Renal cortex interstitium (tissue), 11 donors: Measurements from ENCODE around the gene IFNA10. TPM values are rescaled to one million over a fixed set of nuclear protein-coding genes. Genes with fewer than 3 reads are reported as not detected.
A peak's percentile ranks its signal among the peaks of the same experiment; 100 is the strongest.
"Not testable (repeated sequence)": the region's sequence is repeated elsewhere in the genome, so short reads cannot be mapped to it uniquely, and the experiment has no call there.

ENCODE experiments used
- DNase-seq, 11 donors: peaks; one replicate each; pipeline ENCODE4 v3.0.0-alpha.2; 2013; ENCODE audit warnings: low read depth in 9 of 11, low spot score in 4 of 11; ENCODE audit errors: extremely low read depth in 1 of 11
- polyA plus RNA-seq, 3 donors: library from polyadenylated mRNA; unstranded; fragments of 120-200 nt; gene quantifications; one replicate each; pipeline ENCODE4 v1.2.1, GENCODE V29; 2013; ENCODE audit not compliant: insufficient read length in 3 of 3

Gene IFNA10
- polyA plus RNA-seq, 3 donors, result not detected

GRCh38 chr9:21205204-21205603 is 1.7 kb downstream of the IFNA10 start:
- no peak for DNase-seq

GRCh38 chr9:21202105-21202504 is 4.8 kb downstream of the IFNA10 start, which contains the start of gene IFNA7:
Gene IFNA7, minus strand, starts transcription at chr9:21202205. Its CDS starts 40 bp downstream, at chr9:21202165.
- not testable (repeated sequence) for DNase-seq

GRCh38 chr9:21194867-21195776 is 11.8 kb downstream of the IFNA10 start:
- DNase-seq, result peak in 1 of 11 donors; percentile 1

- not testable (repeated sequence) for DNase-seq
Measured at GRCh38 chr9:21187487-21187886, 19.5 kb downstream of the IFNA10 start, which contains the start of gene IFNA4. Gene IFNA4, minus strand, starts transcription at chr9:21187587. Its CDS starts 56 bp downstream, at chr9:21187531.

- DNase-seq, result not testable (repeated sequence)
Measured at GRCh38 chr9:21182810-21183736, 23.9 kb downstream of the IFNA10 start.

GRCh38 chr9:21174671-21175070 is 32.3 kb downstream of the IFNA10 start:
- no peak for DNase-seq

- no peak for DNase-seq
Measured at GRCh38 chr9:21172156-21172555, 34.8 kb downstream of the IFNA10 start.

- no peak for DNase-seq
Measured at GRCh38 chr9:21171351-21171750, 35.6 kb downstream of the IFNA10 start.

- not testable (repeated sequence) for DNase-seq
Measured at GRCh38 chr9:21166560-21166959, 40.4 kb downstream of the IFNA10 start, which contains the start of gene IFNA21. Gene IFNA21, minus strand, starts transcription at chr9:21166660. Its CDS starts 48 bp downstream, at chr9:21166612.

- no peak for DNase-seq
Measured at GRCh38 chr9:21165516-21165915, 41.4 kb downstream of the IFNA10 start.

- no peak for DNase-seq
Measured at GRCh38 chr9:21160178-21160577, 46.8 kb downstream of the IFNA10 start.

Other genes starting within 250 kb of the IFNA10 start
- 1 to 10 TPM; 2.8 to 3.3 (median 2.9) TPM for gene HACD4, start 175.5 kb downstream of the IFNA10 start, polyA plus RNA-seq
- gene IFNB1, start 129.2 kb downstream of the IFNA10 start, polyA plus RNA-seq, result not detected
- not detected for gene IFNW1, start 65.3 kb downstream of the IFNA10 start, polyA plus RNA-seq
- gene IFNA21, start 40.5 kb downstream of the IFNA10 start, polyA plus RNA-seq, result not detected
- not detected for gene IFNA4, start 19.6 kb downstream of the IFNA10 start, polyA plus RNA-seq
- not detected for gene IFNA7, start 4.9 kb downstream of the IFNA10 start, polyA plus RNA-seq
- gene IFNA16, start 10.2 kb upstream of the IFNA10 start, polyA plus RNA-seq, result not detected
- gene IFNA17, start 21.1 kb upstream of the IFNA10 start, polyA plus RNA-seq, result not detected
- gene IFNA14, start 32.9 kb upstream of the IFNA10 start, polyA plus RNA-seq, result not detected
- not detected for gene IFNA5, start 98.2 kb upstream of the IFNA10 start, polyA plus RNA-seq
- gene KLHL9, start 128.3 kb upstream of the IFNA10 start, polyA plus RNA-seq, result 10 to 100 TPM; 43.6 to 53.2 (median 48.8) TPM
- not detected for gene IFNA6, start 143.7 kb upstream of the IFNA10 start, polyA plus RNA-seq
- not detected for gene IFNA13, start 160.9 kb upstream of the IFNA10 start, polyA plus RNA-seq
- not detected for gene IFNA2, start 178.3 kb upstream of the IFNA10 start, polyA plus RNA-seq
- not detected for gene IFNA8, start 202.0 kb upstream of the IFNA10 start, polyA plus RNA-seq
- gene IFNA1, start 233.3 kb upstream of the IFNA10 start, polyA plus RNA-seq, result not detected